WTC11 (cell line): ENCODE results near the gene SHROOM1. TPM values are rescaled to one million over a fixed set of nuclear protein-coding genes. Genes with fewer than 3 reads are reported as not detected.

Experiments
- ATAC-seq: fragments of 200-7000 bp; cut with Tn5 transposase; 2 replicates; pipeline ENCODE4 v1.10.0; 2021; ENCODE audit warnings: mild to moderate bottlenecking, moderate library complexity
- CTCF ChIA-PET: fragments of 300-600 bp; sonication (Branson Sonifier 250); formaldehyde crosslinking; loops from one replicate; lab custom pipeline; 2021; ENCODE audit warnings: antibody characterized with exemption; lab: Charles Lee
- POLR2A ChIA-PET: fragments of 350-600 bp; sonication (Branson Sonifier 250); formaldehyde crosslinking; loops from one replicate; lab custom pipeline; 2021; ENCODE audit warnings: antibody characterized with exemption; lab: Charles Lee
- DNase-seq: peaks from one replicate; pipeline ENCODE4 v3.0.0; 2021; ENCODE audit warnings: low spot score
- H3K27ac Mint-ChIP-seq: 2 replicates; pipeline ENCODE4 v1.8.0; 2021; ENCODE audit warnings: mixed read lengths
- H3K27me3 Mint-ChIP-seq: 2 replicates; pipeline ENCODE4 v1.8.0; 2021; ENCODE audit warnings: low read depth, mild to moderate bottlenecking, moderate library complexity, mixed read lengths
- H3K36me3 Mint-ChIP-seq: 2 replicates; pipeline ENCODE4 v1.8.0; 2021; ENCODE audit warnings: mixed read lengths
- H3K4me1 Mint-ChIP-seq: 2 replicates; pipeline ENCODE4 v1.8.0; 2022; ENCODE audit warnings: mixed read lengths
- H3K4me3 Mint-ChIP-seq: 2 replicates; pipeline ENCODE4 v1.8.0; 2021; ENCODE audit warnings: mild to moderate bottlenecking, moderate library complexity, mixed read lengths
- H3K9me3 Mint-ChIP-seq: 2 replicates; pipeline ENCODE4 v1.8.0; 2021; ENCODE audit warnings: mixed read lengths
- AFF4 ChIP-seq: sonication (generic); formaldehyde crosslinking; IDR thresholded peaks from 2 replicates; pipeline ENCODE4 v1.8.1; 2023; ENCODE audit warnings: mild to moderate bottlenecking, missing genetic modification reagents, borderline replicate concordance
- CBFB ChIP-seq: sonication (generic); formaldehyde crosslinking; IDR thresholded peaks from 2 replicates; pipeline ENCODE4 v1.8.1; 2022; ENCODE audit warnings: mild to moderate bottlenecking, low read depth, missing genetic modification reagents
- E2F5 ChIP-seq: sonication (generic); formaldehyde crosslinking; IDR thresholded peaks from 2 replicates; pipeline ENCODE4 v1.8.1; 2022; ENCODE audit warnings: mild to moderate bottlenecking, moderate library complexity, missing genetic modification reagents
- ELF4 ChIP-seq: sonication (generic); formaldehyde crosslinking; IDR thresholded peaks from 2 replicates; pipeline ENCODE4 v1.8.1; 2022; ENCODE audit warnings: low read depth, mild to moderate bottlenecking, moderate library complexity, missing genetic modification reagents
- ETV6 ChIP-seq: sonication (generic); formaldehyde crosslinking; IDR thresholded peaks from 2 replicates; pipeline ENCODE4 v1.8.1; 2022; ENCODE audit warnings: mild to moderate bottlenecking, missing genetic modification reagents
- HMGA2 ChIP-seq: fragments of 250-450 bp; sonication (Bioruptor Pico); IDR thresholded peaks from 2 replicates; pipeline ENCODE4 v1.4.0; 2021; ENCODE audit warnings: mild to moderate bottlenecking, moderate library complexity
- JUN ChIP-seq: sonication (generic); formaldehyde crosslinking; IDR thresholded peaks from 2 replicates; pipeline ENCODE4 v1.8.0; 2023; ENCODE audit warnings: mild to moderate bottlenecking, missing genetic modification reagents
- MAX ChIP-seq: sonication (generic); formaldehyde crosslinking; IDR thresholded peaks from 2 replicates; pipeline ENCODE4 v1.8.0; 2022; ENCODE audit warnings: mild to moderate bottlenecking, missing genetic modification reagents
- NFE2L1 ChIP-seq: sonication (generic); formaldehyde crosslinking; IDR thresholded peaks from 2 replicates; pipeline ENCODE4 v1.8.1; 2023; ENCODE audit warnings: missing genetic modification reagents
- OVOL2 ChIP-seq: fragments of 250-450 bp; sonication (Bioruptor Pico); IDR thresholded peaks from 2 replicates; pipeline ENCODE4 v1.9.0; 2021; ENCODE audit warnings: mild to moderate bottlenecking, borderline replicate concordance
- PRDM15 ChIP-seq: sonication (generic); formaldehyde crosslinking; IDR thresholded peaks from 2 replicates; pipeline ENCODE4 v1.8.0; 2022; ENCODE audit warnings: missing genetic modification reagents
- RELA ChIP-seq: sonication (generic); formaldehyde crosslinking; IDR thresholded peaks from 2 replicates; pipeline ENCODE4 v1.8.1; 2022; ENCODE audit warnings: missing genetic modification reagents, mild to moderate bottlenecking, borderline replicate concordance
- SOX15 ChIP-seq: fragments of 250-450 bp; sonication (Bioruptor Pico); IDR thresholded peaks from 2 replicates; pipeline ENCODE4 v1.9.0; 2021; ENCODE audit warnings: mild to moderate bottlenecking
- SP1 ChIP-seq: sonication (generic); formaldehyde crosslinking; conservative IDR thresholded peaks from 2 replicates; pipeline ENCODE4 v1.8.1; 2022; ENCODE audit warnings: missing genetic modification reagents
- USF1 ChIP-seq: sonication (generic); formaldehyde crosslinking; IDR thresholded peaks from 2 replicates; pipeline ENCODE4 v1.8.0; 2022; ENCODE audit warnings: mild to moderate bottlenecking, missing genetic modification reagents
- ZBTB21 ChIP-seq: sonication (generic); formaldehyde crosslinking; IDR thresholded peaks from 2 replicates; pipeline ENCODE4 v1.8.1; 2023; ENCODE audit warnings: mild to moderate bottlenecking, missing genetic modification reagents, borderline replicate concordance
- ZNF263 ChIP-seq: sonication (generic); formaldehyde crosslinking; IDR thresholded peaks from 2 replicates; pipeline ENCODE4 v1.8.1; 2022; ENCODE audit warnings: low read depth, mild to moderate bottlenecking, moderate library complexity, missing genetic modification reagents
- ZNF396 ChIP-seq: fragments of 250-450 bp; sonication (Bioruptor Pico); IDR thresholded peaks from 2 replicates; pipeline ENCODE4 v1.8.0; 2021; ENCODE audit warnings: mild to moderate bottlenecking, moderate library complexity, borderline replicate concordance
- total RNA-seq: library from RNA; stranded (reverse); gene quantifications from 3 replicates; pipeline ENCODE4 v1.2.3, GENCODE V29; 2021
- TF ChIP-seq, protein P1 (sequence below): sonication (generic); formaldehyde crosslinking; IDR thresholded peaks from 2 replicates; pipeline ENCODE4 v1.8.1; 2022; ENCODE audit warnings: low read depth, missing genetic modification reagents, borderline replicate concordance
- TF ChIP-seq, protein P2 (sequence below): sonication (generic); formaldehyde crosslinking; IDR thresholded peaks from 2 replicates; pipeline ENCODE4 v1.8.1; 2022; ENCODE audit warnings: missing genetic modification reagents, borderline replicate concordance
- TF ChIP-seq, protein P3 (sequence below): fragments of 250-450 bp; sonication (Bioruptor Pico); IDR thresholded peaks from 2 replicates; pipeline ENCODE4 v1.9.0; 2021; ENCODE audit warnings: mild to moderate bottlenecking

SHROOM1 gene
- total RNA-seq, 1 experiment from 2014 or later, result 8.1 TPM

DNA sequence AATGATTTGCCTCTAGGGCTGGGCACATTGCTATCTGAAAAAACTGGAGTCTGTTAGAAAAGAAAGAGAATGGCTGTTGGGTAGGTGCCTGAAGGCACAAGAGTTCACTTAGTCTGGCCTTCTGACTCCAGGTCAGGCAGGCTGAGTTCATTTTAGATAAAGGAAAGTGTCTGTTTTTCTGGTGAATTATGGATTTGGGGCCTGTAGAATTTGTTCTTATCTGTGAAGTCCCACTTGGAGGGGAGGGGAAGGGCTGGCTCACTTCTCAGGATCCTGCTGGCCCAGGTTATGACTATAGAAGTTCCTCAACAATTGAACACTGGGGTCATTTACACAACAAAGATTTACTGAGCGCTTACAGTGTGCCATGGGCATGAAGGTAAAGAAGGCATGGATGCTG, 41.9 kb downstream of the SHROOM1 start:
- ChIA-PET CTCF (interaction anchor here (1.1 kb wide), 1 partner anchor 32 kb away, joined by 4 read pairs; no protein-coding TSS in a partner anchor), POLR2A (no interaction called here)
- H3K27me3 Mint-ChIP-seq, result peaks cover 10% of the 10 kb centered on the region
- DNase-seq, result no peak
- peaks cover 6% of the 10 kb centered on the region for H3K9me3 Mint-ChIP-seq
- no peak overlapping the region for H3K4me3 Mint-ChIP-seq
- TF ChIP-seq CBFB (no peak), ZNF263 (CRISPR knock-in tag) (no peak), E2F5 (CRISPR knock-in tag) (no peak), ZNF396 (CRISPR knock-in tag) (no peak), SP1 (CRISPR knock-in tag) (no peak), ZBTB21 (CRISPR knock-in tag) (no peak), AFF4 (CRISPR knock-in tag) (no peak), USF1 (CRISPR knock-in tag) (no peak), JUN (no peak), OVOL2 (CRISPR knock-in tag) (no peak), NFE2L1 (CRISPR knock-in tag) (no peak), ELF4 (no peak), HMGA2 (no peak), ETV6 (no peak), MAX (CRISPR knock-in tag) (no peak)
- TF ChIP-seq, protein P1, sequence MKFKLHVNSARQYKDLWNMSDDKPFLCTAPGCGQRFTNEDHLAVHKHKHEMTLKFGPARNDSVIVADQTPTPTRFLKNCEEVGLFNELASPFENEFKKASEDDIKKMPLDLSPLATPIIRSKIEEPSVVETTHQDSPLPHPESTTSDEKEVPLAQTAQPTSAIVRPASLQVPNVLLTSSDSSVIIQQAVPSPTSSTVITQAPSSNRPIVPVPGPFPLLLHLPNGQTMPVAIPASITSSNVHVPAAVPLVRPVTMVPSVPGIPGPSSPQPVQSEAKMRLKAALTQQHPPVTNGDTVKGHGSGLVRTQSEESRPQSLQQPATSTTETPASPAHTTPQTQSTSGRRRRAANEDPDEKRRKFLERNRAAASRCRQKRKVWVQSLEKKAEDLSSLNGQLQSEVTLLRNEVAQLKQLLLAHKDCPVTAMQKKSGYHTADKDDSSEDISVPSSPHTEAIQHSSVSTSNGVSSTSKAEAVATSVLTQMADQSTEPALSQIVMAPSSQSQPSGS (CRISPR knock-in tag), result no peak
- TF ChIP-seq, protein P2, sequence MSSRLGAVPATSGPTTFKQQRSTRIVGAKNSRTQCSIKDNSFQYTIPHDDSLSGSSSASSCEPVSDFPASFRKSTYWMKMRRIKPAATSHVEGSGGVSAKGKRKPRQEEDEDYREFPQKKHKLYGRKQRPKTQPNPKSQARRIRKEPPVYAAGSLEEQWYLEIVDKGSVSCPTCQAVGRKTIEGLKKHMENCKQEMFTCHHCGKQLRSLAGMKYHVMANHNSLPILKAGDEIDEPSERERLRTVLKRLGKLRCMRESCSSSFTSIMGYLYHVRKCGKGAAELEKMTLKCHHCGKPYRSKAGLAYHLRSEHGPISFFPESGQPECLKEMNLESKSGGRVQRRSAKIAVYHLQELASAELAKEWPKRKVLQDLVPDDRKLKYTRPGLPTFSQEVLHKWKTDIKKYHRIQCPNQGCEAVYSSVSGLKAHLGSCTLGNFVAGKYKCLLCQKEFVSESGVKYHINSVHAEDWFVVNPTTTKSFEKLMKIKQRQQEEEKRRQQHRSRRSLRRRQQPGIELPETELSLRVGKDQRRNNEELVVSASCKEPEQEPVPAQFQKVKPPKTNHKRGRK, result no peak
- H3K4me1 Mint-ChIP-seq, result peaks cover 6% of the 10 kb centered on the region; the same call in 1 of the 2 replicates
- no peaks in the 10 kb centered on the region for H3K36me3 Mint-ChIP-seq
- peak; percentile 39; the same call in 1 of the 2 replicates for ATAC-seq
- H3K27ac Mint-ChIP-seq, result no peak overlapping the region

- Mint-ChIP-seq H3K4me3 (no peak overlapping the region), H3K9me3 (peaks cover 6% of the 10 kb centered on the region), H3K27me3 (peaks cover 4% of the 10 kb centered on the region), H3K27ac (no peak overlapping the region), H3K4me1 (peaks cover 6% of the 10 kb centered on the region; the same call in 1 of the 2 replicates), H3K36me3 (no peaks in the 10 kb centered on the region)
- DNase-seq (no peak), ATAC-seq (no peak)
- CTCF ChIA-PET, result no interaction called here
- POLR2A ChIA-PET, result no interaction called here
- TF ChIP-seq SOX15 (no peak), RELA (CRISPR knock-in tag) (no peak), PRDM15 (CRISPR knock-in tag) (no peak), HMGA2 (no peak)
- TF ChIP-seq, protein P3, sequence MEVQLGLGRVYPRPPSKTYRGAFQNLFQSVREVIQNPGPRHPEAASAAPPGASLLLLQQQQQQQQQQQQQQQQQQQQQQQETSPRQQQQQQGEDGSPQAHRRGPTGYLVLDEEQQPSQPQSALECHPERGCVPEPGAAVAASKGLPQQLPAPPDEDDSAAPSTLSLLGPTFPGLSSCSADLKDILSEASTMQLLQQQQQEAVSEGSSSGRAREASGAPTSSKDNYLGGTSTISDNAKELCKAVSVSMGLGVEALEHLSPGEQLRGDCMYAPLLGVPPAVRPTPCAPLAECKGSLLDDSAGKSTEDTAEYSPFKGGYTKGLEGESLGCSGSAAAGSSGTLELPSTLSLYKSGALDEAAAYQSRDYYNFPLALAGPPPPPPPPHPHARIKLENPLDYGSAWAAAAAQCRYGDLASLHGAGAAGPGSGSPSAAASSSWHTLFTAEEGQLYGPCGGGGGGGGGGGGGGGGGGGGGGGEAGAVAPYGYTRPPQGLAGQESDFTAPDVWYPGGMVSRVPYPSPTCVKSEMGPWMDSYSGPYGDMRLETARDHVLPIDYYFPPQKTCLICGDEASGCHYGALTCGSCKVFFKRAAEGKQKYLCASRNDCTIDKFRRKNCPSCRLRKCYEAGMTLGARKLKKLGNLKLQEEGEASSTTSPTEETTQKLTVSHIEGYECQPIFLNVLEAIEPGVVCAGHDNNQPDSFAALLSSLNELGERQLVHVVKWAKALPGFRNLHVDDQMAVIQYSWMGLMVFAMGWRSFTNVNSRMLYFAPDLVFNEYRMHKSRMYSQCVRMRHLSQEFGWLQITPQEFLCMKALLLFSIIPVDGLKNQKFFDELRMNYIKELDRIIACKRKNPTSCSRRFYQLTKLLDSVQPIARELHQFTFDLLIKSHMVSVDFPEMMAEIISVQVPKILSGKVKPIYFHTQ (CRISPR knock-in tag), result no peak
Observed at GRCh38 chr5:132787076-132787475, 43.4 kb downstream of the SHROOM1 start.
